Fibroblast of lung (primary cell): ENCODE results near the gene CDRT15. TPM values are rescaled to one million over a fixed set of nuclear protein-coding genes. Genes with fewer than 3 reads are reported as not detected.

ENCODE experiments used
- DNase-seq, 2 donors: peaks; one replicate each; pipeline versions ENCODE4 v3.0.0 to v3.0.0-alpha.2; 2010; ENCODE audit warnings: low read depth in 2 of 2
- H2AFZ ChIP-seq: 2 replicates; pipeline ENCODE4 v1.5.1; 2012; ENCODE audit warnings: low read length, control low read depth, inconsistent platforms
- H3K27ac ChIP-seq: 2 replicates; pipeline ENCODE4 v1.5.1; 2011; ENCODE audit warnings: low read length, control low read depth; ENCODE audit not compliant: insufficient read depth
- H3K27me3 ChIP-seq: 2 replicates; pipeline ENCODE4 v1.5.1; 2011; ENCODE audit warnings: mild to moderate bottlenecking, low read length; ENCODE audit not compliant: control insufficient read depth, insufficient read depth
- H3K36me3 ChIP-seq: 2 replicates; pipeline ENCODE4 v1.5.1; 2011; ENCODE audit warnings: low read length; ENCODE audit not compliant: control insufficient read depth, insufficient read depth
- H3K4me1 ChIP-seq: 2 replicates; pipeline ENCODE4 v1.5.1; 2011; ENCODE audit warnings: low read length; ENCODE audit not compliant: control insufficient read depth, insufficient read depth; ENCODE audit errors: extremely low read depth
- H3K4me2 ChIP-seq: 2 replicates; pipeline ENCODE4 v1.5.1; 2011; ENCODE audit warnings: low read length, control low read depth; ENCODE audit not compliant: insufficient read depth; ENCODE audit errors: extremely low read depth
- H3K4me3 ChIP-seq, 4 experiments: fragments of 200-600 bp in 1 of 4; sonication (generic) in 1 of 4; replicated peaks in 1 of 4; 2 replicates each; pipeline ENCODE4 v1.5.1; 2011 to 2016; ENCODE audit warnings: low read length in 4 of 4, low read depth in 3 of 4, mild to moderate bottlenecking in 3 of 4, control low read depth in 2 of 4, inconsistent platforms in 1 of 4, mixed read lengths in 1 of 4; ENCODE audit not compliant: insufficient read depth in 1 of 4; ENCODE audit errors: control extremely low read depth in 1 of 4
- H3K79me2 ChIP-seq: 2 replicates; pipeline ENCODE4 v1.5.1; 2012; ENCODE audit warnings: mild to moderate bottlenecking, low read length, inconsistent platforms; ENCODE audit not compliant: control insufficient read depth, insufficient read depth
- H3K9ac ChIP-seq: 2 replicates; pipeline ENCODE4 v1.5.1; 2011; ENCODE audit warnings: mild to moderate bottlenecking, low read length, control low read depth; ENCODE audit not compliant: insufficient read depth
- H3K9me3 ChIP-seq: 2 replicates; pipeline ENCODE4 v1.5.1; 2012; ENCODE audit warnings: low read depth, low read length; ENCODE audit not compliant: control insufficient read depth, insufficient read depth
- H4K20me1 ChIP-seq: 2 replicates; pipeline ENCODE4 v1.5.1; 2011; ENCODE audit warnings: low read length; ENCODE audit not compliant: control insufficient read depth, insufficient read depth; ENCODE audit errors: extremely low read depth
- CTCF ChIP-seq, 2 donors: IDR thresholded peaks in 1 of 2; conservative IDR thresholded peaks in 1 of 2; 1 replicate in 1 of 2; 2 replicates in 1 of 2; pipeline ENCODE4 v1.5.1; 2011 to 2012; ENCODE audit warnings: low read length in 2 of 2, control low read depth in 1 of 2, inconsistent platforms in 1 of 2, low read depth in 1 of 2, mild to moderate bottlenecking in 1 of 2
- EZH2 ChIP-seq: IDR thresholded peaks from 2 replicates; pipeline ENCODE4 v1.5.1; 2012; ENCODE audit warnings: low read length, control low read depth, mild to moderate bottlenecking; ENCODE audit errors: missing control alignments
- polyA plus RNA-seq, 2 donors: library from polyadenylated mRNA; depleted of rRNA in 1 of 2; stranded (reverse) in 1 of 2; unstranded in 1 of 2; fragments of >200 nt; gene quantifications; 2 replicates each; pipeline ENCODE4 v1.2.1, GENCODE V29; 2011 to 2012; ENCODE audit warnings: missing spikeins in 1 of 2
- total RNA-seq: library from RNA; depleted of rRNA; stranded (reverse); fragments of >200 nt; gene quantifications from 2 replicates; pipeline ENCODE4 v1.2.1, GENCODE V29; 2014

The CDRT15 gene
- total and polyA plus RNA-seq, 2 donors (not counting 1 experiment from before 2014, with no cell fraction given): not detected

- H3K27me3 ChIP-seq: no peaks in the 10 kb centered on the region
- no peak for TF ChIP-seq EZH2
- peak; percentile 17 to 35 for TF ChIP-seq CTCF (conservative IDR thresholded peaks at IDR 0.05 in 1 of 2, IDR thresholded peaks at IDR 0.05 in 1 of 2; ENCODE audit: low read depth in 1 of 2, low read length in 2 of 2)
Observed at GRCh38 chr17:14211801-14212200, 24.9 kb downstream of the CDRT15 start.

GRCh38 chr17:14211246-14211645, 25.4 kb downstream of the CDRT15 start:
- Histone ChIP-seq H3K4me2 (no peak overlapping the region), H3K27ac (no peak overlapping the region), H2AFZ (no peak overlapping the region), H3K4me1 (no peaks in the 10 kb centered on the region), H3K36me3 (no peaks in the 10 kb centered on the region), H3K4me3 (no peak overlapping the region), H3K9ac (no peak overlapping the region), H3K79me2 (no peaks in the 10 kb centered on the region), H4K20me1 (no peaks in the 10 kb centered on the region), H3K9me3 (no peaks in the 10 kb centered on the region), H3K27me3 (no peaks in the 10 kb centered on the region)
- DNase-seq: no peak
- TF ChIP-seq EZH2 (no peak), CTCF (conservative IDR thresholded peaks at IDR 0.05 in 1 of 2, IDR thresholded peaks at IDR 0.05 in 1 of 2; ENCODE audit: low read depth in 1 of 2, low read length in 2 of 2) (no peak)

More at GRCh38 chr17:14211801-14212200, 24.9 kb downstream of the CDRT15 start:
- no peak overlapping the region for H3K4me3 ChIP-seq
- no peaks in the 10 kb centered on the region for H4K20me1 ChIP-seq
- no peaks in the 10 kb centered on the region for H3K36me3 ChIP-seq
- no peak overlapping the region for H3K9ac ChIP-seq
- no peak overlapping the region for H3K27ac ChIP-seq
- no peaks in the 10 kb centered on the region for H3K79me2 ChIP-seq
- DNase-seq: no peak
- no peak overlapping the region for H3K4me2 ChIP-seq
- no peak overlapping the region for H2AFZ ChIP-seq
- H3K9me3 ChIP-seq: no peaks in the 10 kb centered on the region
- H3K4me1 ChIP-seq: no peaks in the 10 kb centered on the region

- Histone ChIP-seq H3K79me2 (no peaks in the 10 kb centered on the region), H3K4me2 (no peak overlapping the region), H3K9me3 (no peaks in the 10 kb centered on the region), H3K4me3 (no peak overlapping the region), H3K36me3 (no peaks in the 10 kb centered on the region), H3K9ac (no peak overlapping the region), H3K27ac (no peak overlapping the region), H3K4me1 (no peaks in the 10 kb centered on the region), H4K20me1 (no peaks in the 10 kb centered on the region), H3K27me3 (no peaks in the 10 kb centered on the region), H2AFZ (no peak overlapping the region)
- no peak for DNase-seq
- no peak for TF ChIP-seq CTCF (conservative IDR thresholded peaks at IDR 0.05 in 1 of 2, IDR thresholded peaks at IDR 0.05 in 1 of 2; ENCODE audit: low read depth in 1 of 2, low read length in 2 of 2)
- TF ChIP-seq EZH2: no peak
Observed at GRCh38 chr17:14209215-14209614, 27.4 kb downstream of the CDRT15 start.
